GM19324 (cell line): Measurements from ENCODE around the gene ATP1B3.
"Not testable (repeated sequence)": the region's sequence is repeated elsewhere in the genome, so short reads cannot be mapped to it uniquely, and the experiment has no call there.

Experiments
- ATAC-seq: cut with Tn5 transposase; IDR thresholded peaks from one replicate; pipeline ENCODE4 v1.9.1; 2021; ENCODE audit warnings: mild to moderate bottlenecking, moderate library complexity; ENCODE audit not compliant: unreplicated experiment, low FRiP score

ATP1B3 gene

GRCh38 chr3:141860086-141860669 lies 16.3 kb upstream of the ATP1B3 start:
- ATAC-seq, result no peak

GRCh38 chr3:141860766-141861513 lies 15.5 kb upstream of the ATP1B3 start:
- no peak for ATAC-seq

- no peak for ATAC-seq
Measured at GRCh38 chr3:141862279-141862816, 14.1 kb upstream of the ATP1B3 start.

- ATAC-seq, result no peak
Measured at GRCh38 chr3:141863491-141863890, 13.0 kb upstream of the ATP1B3 start.

GRCh38 chr3:141864281-141864970 lies 12.0 kb upstream of the ATP1B3 start:
- ATAC-seq, result no peak

- no peak for ATAC-seq
Measured at GRCh38 chr3:141865101-141865500, 11.3 kb upstream of the ATP1B3 start.

- no peak for ATAC-seq
Measured at GRCh38 chr3:141870091-141870687, 6.3 kb upstream of the ATP1B3 start.

GRCh38 chr3:141875374-141875892 lies 1.0 kb upstream of the ATP1B3 start:
- ATAC-seq, result peak; percentile 49

- ATAC-seq, result peak; percentile 40
Measured at GRCh38 chr3:141875893-141876380, 506 bp upstream of the ATP1B3 start.

GRCh38 chr3:141876891-141877621 lies 613 bp downstream of the ATP1B3 start:
- peak; percentile 32 for ATAC-seq

GRCh38 chr3:141877911-141878310 lies 1.5 kb downstream of the ATP1B3 start:
- ATAC-seq, result no peak

GRCh38 chr3:141878326-141878725 lies 1.9 kb downstream of the ATP1B3 start:
- no peak for ATAC-seq

GRCh38 chr3:141878817-141879216 lies 2.4 kb downstream of the ATP1B3 start:
- ATAC-seq, result no peak

GRCh38 chr3:141881702-141882101 lies 5.3 kb downstream of the ATP1B3 start:
- no peak for ATAC-seq

GRCh38 chr3:141887051-141887450 lies 10.6 kb downstream of the ATP1B3 start:
- ATAC-seq, result no peak

GRCh38 chr3:141888548-141888947 lies 12.1 kb downstream of the ATP1B3 start:
- ATAC-seq, result not testable (repeated sequence)

GRCh38 chr3:141894524-141895176 lies 18.2 kb downstream of the ATP1B3 start:
- ATAC-seq, result no peak

- no peak for ATAC-seq
Measured at GRCh38 chr3:141895731-141896130, 19.3 kb downstream of the ATP1B3 start.

GRCh38 chr3:141898908-141899307 lies 22.5 kb downstream of the ATP1B3 start:
- no peak for ATAC-seq
